ENCODE results near the gene HAAO.

DNA sequence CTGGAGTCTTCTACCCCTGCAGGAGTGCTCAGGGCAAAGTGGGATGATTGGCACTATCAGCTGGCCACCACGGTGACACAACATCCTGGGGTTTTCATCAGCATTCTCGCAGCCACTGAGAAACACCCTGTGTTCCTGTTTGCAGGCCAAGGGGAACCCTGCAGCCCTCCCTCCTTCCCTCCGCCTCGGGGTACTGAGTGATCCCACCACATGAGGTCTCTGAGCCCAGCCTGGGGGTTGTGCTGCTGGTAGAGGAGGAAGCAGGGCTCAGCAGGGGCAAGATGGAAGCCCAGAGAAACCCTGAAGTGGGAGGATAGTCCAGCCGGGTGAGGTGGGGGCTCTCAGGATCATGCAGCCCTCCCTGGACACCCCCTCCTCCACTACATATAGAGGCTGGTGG lies 28.3 kb downstream of the HAAO start, which contains the start of gene OXER1:
- TF ChIP-seq, protein P1, sequence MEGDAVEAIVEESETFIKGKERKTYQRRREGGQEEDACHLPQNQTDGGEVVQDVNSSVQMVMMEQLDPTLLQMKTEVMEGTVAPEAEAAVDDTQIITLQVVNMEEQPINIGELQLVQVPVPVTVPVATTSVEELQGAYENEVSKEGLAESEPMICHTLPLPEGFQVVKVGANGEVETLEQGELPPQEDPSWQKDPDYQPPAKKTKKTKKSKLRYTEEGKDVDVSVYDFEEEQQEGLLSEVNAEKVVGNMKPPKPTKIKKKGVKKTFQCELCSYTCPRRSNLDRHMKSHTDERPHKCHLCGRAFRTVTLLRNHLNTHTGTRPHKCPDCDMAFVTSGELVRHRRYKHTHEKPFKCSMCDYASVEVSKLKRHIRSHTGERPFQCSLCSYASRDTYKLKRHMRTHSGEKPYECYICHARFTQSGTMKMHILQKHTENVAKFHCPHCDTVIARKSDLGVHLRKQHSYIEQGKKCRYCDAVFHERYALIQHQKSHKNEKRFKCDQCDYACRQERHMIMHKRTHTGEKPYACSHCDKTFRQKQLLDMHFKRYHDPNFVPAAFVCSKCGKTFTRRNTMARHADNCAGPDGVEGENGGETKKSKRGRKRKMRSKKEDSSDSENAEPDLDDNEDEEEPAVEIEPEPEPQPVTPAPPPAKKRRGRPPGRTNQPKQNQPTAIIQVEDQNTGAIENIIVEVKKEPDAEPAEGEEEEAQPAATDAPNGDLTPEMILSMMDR (IDR thresholded peaks at IDR 0.05): no peak
- no peak for TF ChIP-seq POLR2AphosphoS5 (IDR thresholded peaks at IDR 0.05)
